C4-2B (cell line): Measurements from ENCODE around the gene GAREM2.

Experiments
- ZFX ChIP-seq: fragments of 450-650 bp; IDR thresholded peaks from 2 replicates; pipeline ENCODE4 v1.6.1; 2017
- TF ChIP-seq, protein P1 (sequence below): fragments of 450-650 bp; conservative IDR thresholded peaks from 2 replicates; pipeline ENCODE4 v1.5.1; 2017; ENCODE audit warnings: mild to moderate bottlenecking

DNA sequence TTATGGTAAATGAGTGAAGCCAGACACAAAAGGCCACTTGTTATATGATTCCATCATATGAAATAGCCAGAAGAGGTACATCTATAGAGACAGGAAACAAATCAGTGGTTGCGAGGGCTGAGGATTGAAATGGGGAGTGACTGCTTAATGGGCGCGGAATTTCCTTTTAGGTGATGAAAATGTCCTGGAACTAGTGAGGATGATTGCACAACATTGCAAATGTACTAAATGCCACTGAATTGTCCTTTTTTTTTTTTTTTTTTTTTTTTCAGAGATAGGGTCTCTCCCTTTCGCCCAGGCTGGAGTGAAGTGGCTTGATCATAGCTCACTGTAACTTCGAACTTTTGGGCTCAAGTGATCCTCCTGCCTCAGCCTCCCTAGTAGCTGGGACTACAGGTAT, 15.3 kb upstream of the GAREM2 start:
- TF ChIP-seq, protein P1, sequence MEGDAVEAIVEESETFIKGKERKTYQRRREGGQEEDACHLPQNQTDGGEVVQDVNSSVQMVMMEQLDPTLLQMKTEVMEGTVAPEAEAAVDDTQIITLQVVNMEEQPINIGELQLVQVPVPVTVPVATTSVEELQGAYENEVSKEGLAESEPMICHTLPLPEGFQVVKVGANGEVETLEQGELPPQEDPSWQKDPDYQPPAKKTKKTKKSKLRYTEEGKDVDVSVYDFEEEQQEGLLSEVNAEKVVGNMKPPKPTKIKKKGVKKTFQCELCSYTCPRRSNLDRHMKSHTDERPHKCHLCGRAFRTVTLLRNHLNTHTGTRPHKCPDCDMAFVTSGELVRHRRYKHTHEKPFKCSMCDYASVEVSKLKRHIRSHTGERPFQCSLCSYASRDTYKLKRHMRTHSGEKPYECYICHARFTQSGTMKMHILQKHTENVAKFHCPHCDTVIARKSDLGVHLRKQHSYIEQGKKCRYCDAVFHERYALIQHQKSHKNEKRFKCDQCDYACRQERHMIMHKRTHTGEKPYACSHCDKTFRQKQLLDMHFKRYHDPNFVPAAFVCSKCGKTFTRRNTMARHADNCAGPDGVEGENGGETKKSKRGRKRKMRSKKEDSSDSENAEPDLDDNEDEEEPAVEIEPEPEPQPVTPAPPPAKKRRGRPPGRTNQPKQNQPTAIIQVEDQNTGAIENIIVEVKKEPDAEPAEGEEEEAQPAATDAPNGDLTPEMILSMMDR: no peak
- TF ChIP-seq ZFX: no peak
